ENCODE data around the gene BTBD3.

- TF ChIP-seq CTCF (IDR thresholded peaks at IDR 0.05; ENCODE audit: poor library complexity) (no peak), EZH2 (IDR thresholded peaks at IDR 0.05; ENCODE audit: borderline replicate concordance) (no peak)
Observed at GRCh38 chr20:11880680-11881079, 37.0 kb upstream of the BTBD3 start.

Data from hepatocyte (in vitro differentiated cells).